H1 (cell line): Measurements from ENCODE around the gene OLIG2. TPM values are rescaled to one million over a fixed set of nuclear protein-coding genes. Genes with fewer than 3 reads are reported as not detected.

ENCODE experiments used
- CTCF ChIA-PET: fragments of 300-600 bp; sonication (Branson Sonifier 250); formaldehyde crosslinking; loops from one replicate; lab custom pipeline; 2021; ENCODE audit not compliant: partially characterized antibody; lab: Charles Lee
- POLR2A ChIA-PET: fragments of 300-600 bp; sonication (Branson Sonifier 250); formaldehyde crosslinking; loops from one replicate; lab custom pipeline; 2021; ENCODE audit warnings: inconsistent platforms; ENCODE audit not compliant: partially characterized antibody; lab: Charles Lee
- DNase-seq, 2 experiments: peaks; one replicate each; pipeline versions ENCODE4 v3.0.0 to v3.0.0-alpha.2; 2010 to 2022; ENCODE audit warnings: low spot score in 2 of 2, low read depth in 1 of 2, mixed read lengths in 1 of 2
- FAIRE-seq: peaks from 2 replicates; lab custom pipeline; 2011; peaks lifted over from hg19 to GRCh38; lab: Jason Lieb, UNC
- H2AFZ ChIP-seq: 2 replicates; pipeline ENCODE4 v1.8.1; 2012; ENCODE audit warnings: low read length, inconsistent platforms
- H2AK5ac ChIP-seq: 2 replicates; pipeline ENCODE4 v1.6.1; 2013; ENCODE audit warnings: low read depth, low read length
- H2BK120ac ChIP-seq: replicated peaks from 2 replicates; pipeline ENCODE3; 2013; ENCODE audit warnings: low read depth, low read length, inconsistent platforms
- H2BK12ac ChIP-seq: 2 replicates; pipeline ENCODE4 v1.6.1; 2013; ENCODE audit warnings: low read depth, low read length
- H2BK15ac ChIP-seq: 2 replicates; pipeline ENCODE4 v1.6.1; 2013; ENCODE audit warnings: low read length
- H2BK20ac ChIP-seq: 2 replicates; pipeline ENCODE4 v1.6.1; 2013; ENCODE audit warnings: low read length
- H2BK5ac ChIP-seq: 2 replicates; pipeline ENCODE4 v1.6.1; 2013; ENCODE audit warnings: low read depth, low read length
- H3K14ac ChIP-seq: 2 replicates; pipeline ENCODE4 v1.6.1; 2013; ENCODE audit warnings: inconsistent platforms; ENCODE audit not compliant: insufficient read length
- H3K18ac ChIP-seq: 2 replicates; pipeline ENCODE4 v1.6.1; 2013; ENCODE audit warnings: low read length; ENCODE audit errors: extremely low read depth
- H3K23ac ChIP-seq: 2 replicates; pipeline ENCODE4 v1.6.1; 2013; ENCODE audit warnings: inconsistent platforms; ENCODE audit not compliant: insufficient read length
- H3K23me2 ChIP-seq: 2 replicates; pipeline ENCODE4 v1.6.1; 2013; ENCODE audit warnings: low read depth, low read length
- H3K27ac ChIP-seq: 2 replicates; pipeline ENCODE4 v1.6.1; 2011; ENCODE audit warnings: low read depth, low read length, inconsistent platforms
- H3K27me3 ChIP-seq, 4 experiments: replicated peaks in 1 of 4; 1 replicate in 1 of 4; 2 replicates in 3 of 4; pipeline versions ENCODE4 v1.6.1 to v1.8.1; 2011 to 2013; ENCODE audit warnings: low read length in 3 of 4, mild to moderate bottlenecking in 3 of 4, inconsistent platforms in 2 of 4, mixed read lengths in 2 of 4, moderate library complexity in 1 of 4; ENCODE audit not compliant: control insufficient read depth in 3 of 4, insufficient read depth in 3 of 4; ENCODE audit errors: extremely low read depth in 1 of 4
- H3K36me3 ChIP-seq, 4 experiments: 2 replicates each; pipeline versions ENCODE4 v1.6.1 to v1.8.1; 2011 to 2013; ENCODE audit warnings: mild to moderate bottlenecking in 4 of 4, low read length in 3 of 4, moderate library complexity in 2 of 4, control low read depth in 1 of 4, inconsistent platforms in 1 of 4; ENCODE audit not compliant: insufficient read depth in 4 of 4, control insufficient read depth in 2 of 4
- H3K4ac ChIP-seq: replicated peaks from 2 replicates; pipeline ENCODE3; 2013; ENCODE audit warnings: low read length, low read depth, mixed read lengths, inconsistent platforms; ENCODE audit not compliant: insufficient read length
- H3K4me1 ChIP-seq, 4 experiments: replicated peaks in 1 of 4; 1 replicate in 1 of 4; 2 replicates in 3 of 4; pipeline versions ENCODE4 v1.6.1 to v1.8.1; 2011 to 2013; ENCODE audit warnings: low read length in 3 of 4, inconsistent platforms in 2 of 4, mixed read lengths in 1 of 4; ENCODE audit not compliant: insufficient read depth in 4 of 4, control insufficient read depth in 3 of 4
- H3K4me2 ChIP-seq, 2 experiments: 2 replicates each; pipeline versions ENCODE4 v1.6.1 to v1.8.1; 2011 to 2013; ENCODE audit warnings: low read depth in 2 of 2, low read length in 2 of 2, control low read depth in 1 of 2, inconsistent platforms in 1 of 2, mild to moderate bottlenecking in 1 of 2; ENCODE audit not compliant: insufficient read depth in 1 of 2
- H3K4me3 ChIP-seq, 4 experiments: fragments of 200-600, 300-600 bp in 1 of 4; sonication (generic), shearing (Covaris generic), sonication (Bioruptor Twin) in 1 of 4; 2 replicates each; pipeline versions ENCODE4 v1.5.1 to v1.8.1; 2011 to 2016; ENCODE audit warnings: low read length in 4 of 4, low read depth in 3 of 4, control low read depth in 2 of 4, inconsistent platforms in 2 of 4, mild to moderate bottlenecking in 2 of 4, mixed read lengths in 1 of 4, moderate library complexity in 1 of 4; ENCODE audit not compliant: insufficient read depth in 2 of 4; ENCODE audit errors: extremely low read depth in 1 of 4
- H3K56ac ChIP-seq: replicated peaks from 2 replicates; pipeline ENCODE3; 2013; ENCODE audit warnings: low read depth, mild to moderate bottlenecking, mixed read lengths, low read length, inconsistent platforms; ENCODE audit not compliant: insufficient read length
- H3K79me1 ChIP-seq: 2 replicates; pipeline ENCODE4 v1.6.1; 2013; ENCODE audit warnings: low read depth, low read length, control low read depth
- H3K79me2 ChIP-seq, 2 experiments: 2 replicates each; pipeline versions ENCODE4 v1.6.1 to v1.8.1; 2012 to 2013; ENCODE audit warnings: low read length in 2 of 2, mild to moderate bottlenecking in 2 of 2, inconsistent platforms in 1 of 2; ENCODE audit not compliant: insufficient read depth in 2 of 2, control insufficient read depth in 1 of 2
- H3K9ac ChIP-seq, 4 experiments: replicated peaks in 1 of 4; 1 replicate in 1 of 4; 2 replicates in 3 of 4; pipeline versions ENCODE4 v1.6.1 to v1.8.1; 2011 to 2013; ENCODE audit warnings: low read depth in 3 of 4, low read length in 3 of 4, control low read depth in 2 of 4, mild to moderate bottlenecking in 2 of 4, moderate library complexity in 2 of 4, inconsistent platforms in 1 of 4; ENCODE audit errors: extremely low read depth in 1 of 4
- H3K9me3 ChIP-seq, 2 experiments: 2 replicates each; pipeline versions ENCODE4 v1.6.1 to v1.8.1; 2012 to 2013; ENCODE audit warnings: mild to moderate bottlenecking in 2 of 2, moderate library complexity in 2 of 2, control low read depth in 1 of 2, inconsistent platforms in 1 of 2, low read depth in 1 of 2, low read length in 1 of 2, mixed read lengths in 1 of 2; ENCODE audit not compliant: insufficient read depth in 2 of 2
- H4K20me1 ChIP-seq, 2 experiments: replicated peaks in 1 of 2; 2 replicates each; pipeline versions ENCODE3 to v1.8.1; 2011 to 2013; ENCODE audit warnings: inconsistent platforms in 2 of 2, low read length in 2 of 2, mild to moderate bottlenecking in 1 of 2; ENCODE audit not compliant: insufficient read depth in 2 of 2, control insufficient read depth in 1 of 2
- H4K5ac ChIP-seq: 2 replicates; pipeline ENCODE4 v1.6.1; 2013; ENCODE audit warnings: low read length, low read depth, mixed read lengths, inconsistent platforms; ENCODE audit not compliant: insufficient read length
- H4K8ac ChIP-seq: 2 replicates; pipeline ENCODE4 v1.8.0; 2013; ENCODE audit warnings: mild to moderate bottlenecking, moderate library complexity, low read length, inconsistent platforms; ENCODE audit not compliant: insufficient read depth; ENCODE audit errors: extremely low read depth
- H4K91ac ChIP-seq: replicated peaks from 2 replicates; pipeline ENCODE3; 2013; ENCODE audit warnings: low read length, mixed read lengths, inconsistent platforms; ENCODE audit not compliant: insufficient read length
- JUN ChIP-seq: IDR thresholded peaks from 2 replicates; pipeline ENCODE4 v1.6.1; 2011; ENCODE audit warnings: low read depth, mild to moderate bottlenecking, improper control_type of control experiment, low read length
- RAD21 ChIP-seq, 2 experiments: IDR thresholded peaks in 1 of 2; conservative IDR thresholded peaks in 1 of 2; 2 replicates each; pipeline ENCODE4 v1.6.1; 2011; ENCODE audit warnings: low read depth in 2 of 2, low read length in 2 of 2, improper control_type of control experiment in 1 of 2, inconsistent platforms in 1 of 2, mild to moderate bottlenecking in 1 of 2, moderate library complexity in 1 of 2
- TCF12 ChIP-seq: IDR thresholded peaks from 2 replicates; pipeline ENCODE4 v1.6.1; 2011; ENCODE audit warnings: low read depth, mild to moderate bottlenecking, low read length
- WGBS, 2 experiments: shearing (Covaris generic) in 1 of 2; methylation state at CpG; one replicate each; pipeline versions ENCODE4 v1.1.6 to v1.1.7; 2013 to 2015; ENCODE audit warnings: low lambda C conversion rate in 2 of 2, mixed read lengths in 2 of 2, inconsistent platforms in 1 of 2, low coverage in 1 of 2, missing lambda C conversion rate in 1 of 2; ENCODE audit not compliant: insufficient replicate concordance in 2 of 2, insufficient coverage in 1 of 2, insufficient read length in 1 of 2; ENCODE audit errors: extremely low coverage in 1 of 2, missing lambda C conversion rate in 1 of 2; 5-methylcytosine and 5-hydroxymethylcytosine counted together
- polyA plus RNA-seq, 7 experiments: library from polyadenylated mRNA; depleted of rRNA in 3 of 7; stranded (reverse) in 5 of 7; unstranded in 2 of 7; fragments of >200 nt in 5 of 7; fragments of 200-250 nt in 2 of 7; gene quantifications; 1 replicate in 5 of 7; 2 replicates in 1 of 7; 4 replicates in 1 of 7; pipeline versions ENCODE4 v1.2.1 to v1.2.3, GENCODE V29; 2011 to 2013; ENCODE audit warnings: missing spikeins in 2 of 7, mixed read lengths in 2 of 7
- total RNA-seq: library from RNA; stranded (reverse); fragmentation: NEBNext Ultra II Directional; extraction: Animal tissue kit (Norgen Biotek cat#: 25700); gene quantifications from 2 replicates; pipeline ENCODE4 v1.2.1, GENCODE V29; 2021

Gene OLIG2
- total and polyA plus RNA-seq, 2 of the 8 experiments (the other 6 are each of a cell fraction or from before 2014, with no cell fraction given) = 0.79 TPM; not detected in 1

DNA sequence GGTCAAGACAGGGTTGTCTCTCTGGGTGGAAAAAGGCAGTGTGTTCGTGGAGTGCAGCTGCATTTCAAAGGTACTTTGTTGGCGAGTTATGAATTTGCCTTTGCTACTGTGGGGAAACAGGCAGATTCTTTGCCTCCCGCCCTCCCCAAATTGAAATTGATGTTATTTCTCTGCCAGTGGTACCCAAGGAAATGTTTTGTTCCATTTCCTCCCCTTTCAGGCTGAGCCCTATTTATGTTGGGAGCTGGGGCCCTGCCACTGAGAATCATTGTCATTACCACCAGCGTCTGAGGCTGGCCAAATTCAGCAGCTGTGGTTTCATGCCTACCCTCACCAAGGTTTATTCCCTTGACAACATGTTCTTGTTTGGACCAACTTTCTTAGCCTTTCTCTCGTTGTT, 48.5 kb upstream of the OLIG2 start:
- Histone ChIP-seq H4K91ac (no peak overlapping the region), H3K27ac (no peak overlapping the region), H3K4ac (no peak overlapping the region), H2BK15ac (no peak overlapping the region; the same call in 1 of the 2 replicates), H4K8ac (no peak overlapping the region), H3K23ac (no peak overlapping the region), H2BK12ac (no peak overlapping the region), H3K36me3 (no peaks in the 10 kb centered on the region), H3K79me2 (no peaks in the 10 kb centered on the region), H2BK20ac (no peak overlapping the region), H3K56ac (no peak overlapping the region), H2BK5ac (no peak overlapping the region), H2AFZ (peak overlapping the region; percentile 51; the same call in 1 of the 2 replicates), H2BK120ac (no peak overlapping the region), H3K23me2 (peaks cover 3% of the 10 kb centered on the region; the same call in 1 of the 2 replicates), H4K5ac (no peak overlapping the region), H4K20me1 (peaks cover 0 to 2% of the 10 kb centered on the region in 2 experiments), H3K79me1 (no peaks in the 10 kb centered on the region), H3K27me3 (no peaks in the 10 kb centered on the region), H3K4me2 (no peak overlapping the region), H3K4me1 (peaks cover 0 to 11% (median 2%) of the 10 kb centered on the region in 4 experiments; a peak in 4 of 7 replicates), H2AK5ac (no peak overlapping the region), H3K9me3 (no peaks in the 10 kb centered on the region), H3K4me3 (no peak overlapping the region), H3K9ac (no peak overlapping the region), H3K14ac (no peak overlapping the region), H3K18ac (no peak overlapping the region)
- DNase-seq (no peak), FAIRE-seq (no peak)
- POLR2A ChIA-PET = interaction anchor here (0.7 to 0.8 kb wide), 2 partner anchors 9 to 12 kb away, joined by 3 read pairs; no protein-coding TSS in a partner anchor
- 89% methylated on average over 5 of the region's 5 CpGs; no CpG with 5 or more reads in 1 of the 2 experiments for WGBS, 2 experiments
- CTCF ChIA-PET = interaction anchor here (0.8 to 1.9 kb wide), 5 partner anchors 14 to 156 kb away, joined by 3 to 10 read pairs (median 3); no protein-coding TSS in a partner anchor
- TF ChIP-seq RAD21 (IDR thresholded peaks at IDR 0.05 in 1 of 2, conservative IDR thresholded peaks at IDR 0.05 in 1 of 2; ENCODE audit: low read depth in 2 of 2, low read length in 2 of 2) = no peak
- TF ChIP-seq JUN = no peak
- no peak for TF ChIP-seq TCF12
